PFSK-1 (cell line): Measurements from ENCODE around the gene ZNF212.

Source experiments
- FOXP2 ChIP-seq: optimal IDR thresholded peaks from 2 replicates; pipeline ENCODE3; 2011; ENCODE audit warnings: borderline replicate concordance, control low read depth, inconsistent platforms; ENCODE audit not compliant: insufficient read depth; ENCODE audit errors: extremely low read length, extremely low read depth
- POLR2AphosphoS5 ChIP-seq: IDR thresholded peaks from 2 replicates; pipeline ENCODE4 v1.6.1; 2012; ENCODE audit warnings: low read depth, mild to moderate bottlenecking, control low read depth, low read length, moderate library complexity
- SIN3A ChIP-seq: IDR thresholded peaks from 2 replicates; pipeline ENCODE4 v1.6.1; 2012; ENCODE audit warnings: mild to moderate bottlenecking, low read length, moderate library complexity, borderline replicate concordance; ENCODE audit not compliant: insufficient read depth
- TAF1 ChIP-seq: IDR thresholded peaks from 2 replicates; pipeline ENCODE4 v1.6.1; 2012; ENCODE audit warnings: low read length, control low read depth, borderline replicate concordance; ENCODE audit not compliant: insufficient read depth
- TF ChIP-seq, protein P1 (sequence below), 2 experiments: IDR thresholded peaks; 2 replicates each; pipeline versions ENCODE4 v1.6.1 to v1.8.0; 2011 to 2012; ENCODE audit warnings: low read depth in 2 of 2, low read length in 2 of 2, control low read depth in 1 of 2, inconsistent platforms in 1 of 2, mild to moderate bottlenecking in 1 of 2, moderate library complexity in 1 of 2; ENCODE audit not compliant: insufficient read depth in 1 of 2

Gene ZNF212

DNA sequence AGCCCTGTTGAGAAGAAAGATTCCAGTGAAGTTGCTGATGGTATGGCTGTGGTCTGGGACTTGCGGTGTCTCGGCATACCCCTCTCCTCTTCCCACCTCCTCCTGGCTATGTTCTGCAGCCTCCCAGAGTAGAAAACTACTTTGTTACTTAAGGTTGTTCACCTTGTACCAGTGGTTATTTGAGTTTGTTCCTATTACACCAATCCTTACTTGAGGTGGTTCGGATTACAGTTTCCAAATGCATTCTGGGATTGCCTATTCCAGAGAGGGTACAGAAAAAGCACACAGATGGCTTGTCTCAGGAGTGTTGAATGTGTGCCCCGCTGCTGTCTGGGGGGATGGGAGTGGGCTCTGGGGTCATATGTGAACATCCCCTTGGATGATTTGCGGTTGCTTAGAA, 15.7 kb downstream of the ZNF212 start:
- TF ChIP-seq TAF1: no peak
- no peak for TF ChIP-seq SIN3A

DNA sequence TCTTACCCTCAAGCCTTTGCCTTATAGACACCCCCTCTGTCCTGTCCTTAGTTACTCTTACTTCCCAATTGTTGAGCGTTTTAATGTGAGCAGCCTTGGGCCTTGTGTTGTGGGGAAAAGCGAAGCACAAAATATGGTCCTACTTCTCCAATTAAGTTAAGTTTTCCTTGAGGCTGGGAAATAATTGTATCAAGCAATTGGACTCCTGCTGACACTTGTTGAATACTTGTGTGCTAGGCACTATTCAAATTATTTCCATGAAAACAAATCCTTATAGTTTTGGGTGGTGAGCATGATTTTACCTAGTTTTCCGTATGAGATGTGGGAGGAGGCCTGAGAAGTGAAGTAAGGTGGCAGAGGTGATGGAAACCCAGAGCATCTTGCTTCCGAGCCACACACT, 17.1 kb downstream of the ZNF212 start:
- TF ChIP-seq, protein P1, sequence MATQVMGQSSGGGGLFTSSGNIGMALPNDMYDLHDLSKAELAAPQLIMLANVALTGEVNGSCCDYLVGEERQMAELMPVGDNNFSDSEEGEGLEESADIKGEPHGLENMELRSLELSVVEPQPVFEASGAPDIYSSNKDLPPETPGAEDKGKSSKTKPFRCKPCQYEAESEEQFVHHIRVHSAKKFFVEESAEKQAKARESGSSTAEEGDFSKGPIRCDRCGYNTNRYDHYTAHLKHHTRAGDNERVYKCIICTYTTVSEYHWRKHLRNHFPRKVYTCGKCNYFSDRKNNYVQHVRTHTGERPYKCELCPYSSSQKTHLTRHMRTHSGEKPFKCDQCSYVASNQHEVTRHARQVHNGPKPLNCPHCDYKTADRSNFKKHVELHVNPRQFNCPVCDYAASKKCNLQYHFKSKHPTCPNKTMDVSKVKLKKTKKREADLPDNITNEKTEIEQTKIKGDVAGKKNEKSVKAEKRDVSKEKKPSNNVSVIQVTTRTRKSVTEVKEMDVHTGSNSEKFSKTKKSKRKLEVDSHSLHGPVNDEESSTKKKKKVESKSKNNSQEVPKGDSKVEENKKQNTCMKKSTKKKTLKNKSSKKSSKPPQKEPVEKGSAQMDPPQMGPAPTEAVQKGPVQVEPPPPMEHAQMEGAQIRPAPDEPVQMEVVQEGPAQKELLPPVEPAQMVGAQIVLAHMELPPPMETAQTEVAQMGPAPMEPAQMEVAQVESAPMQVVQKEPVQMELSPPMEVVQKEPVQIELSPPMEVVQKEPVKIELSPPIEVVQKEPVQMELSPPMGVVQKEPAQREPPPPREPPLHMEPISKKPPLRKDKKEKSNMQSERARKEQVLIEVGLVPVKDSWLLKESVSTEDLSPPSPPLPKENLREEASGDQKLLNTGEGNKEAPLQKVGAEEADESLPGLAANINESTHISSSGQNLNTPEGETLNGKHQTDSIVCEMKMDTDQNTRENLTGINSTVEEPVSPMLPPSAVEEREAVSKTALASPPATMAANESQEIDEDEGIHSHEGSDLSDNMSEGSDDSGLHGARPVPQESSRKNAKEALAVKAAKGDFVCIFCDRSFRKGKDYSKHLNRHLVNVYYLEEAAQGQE (IDR thresholded peaks at IDR 0.05; ENCODE audit: insufficient read depth in 1 of 2, low read depth in 2 of 2, low read length in 2 of 2): no peak
- TF ChIP-seq SIN3A (no peak), POLR2AphosphoS5 (no peak), FOXP2 (no peak), TAF1 (no peak)

GRCh38 chr7:149257146-149257545, 17.7 kb downstream of the ZNF212 start:
- TF ChIP-seq FOXP2 (no peak), POLR2AphosphoS5 (no peak), SIN3A (no peak), TAF1 (no peak)
- TF ChIP-seq, protein P1 (IDR thresholded peaks at IDR 0.05; ENCODE audit: insufficient read depth in 1 of 2, low read depth in 2 of 2, low read length in 2 of 2): no peak

- TF ChIP-seq FOXP2 (no peak), TAF1 (no peak), POLR2AphosphoS5 (no peak), SIN3A (no peak)
- TF ChIP-seq, protein P1 (IDR thresholded peaks at IDR 0.05; ENCODE audit: insufficient read depth in 1 of 2, low read depth in 2 of 2, low read length in 2 of 2): no peak
These were observed 21.9 kb downstream of the ZNF212 start for GRCh38 chr7:149261316-149261828.

GRCh38 chr7:149261829-149262617, 22.6 kb downstream of the ZNF212 start, which contains the start of gene ZNF783:
Gene ZNF783, plus strand, starts transcription at chr7:149262196. Its CDS starts 138 bp downstream, at chr7:149262334.
- no peak for TF ChIP-seq POLR2AphosphoS5
- peak; percentile 91; the same call in 1 of the 2 replicates for TF ChIP-seq SIN3A

- TF ChIP-seq TAF1: no peak
- TF ChIP-seq FOXP2: no peak
- TF ChIP-seq SIN3A: no peak
- TF ChIP-seq POLR2AphosphoS5: no peak
- TF ChIP-seq, protein P1 (IDR thresholded peaks at IDR 0.05; ENCODE audit: insufficient read depth in 1 of 2, low read depth in 2 of 2, low read length in 2 of 2): no peak
These were observed 27.0 kb downstream of the ZNF212 start for GRCh38 chr7:149266451-149266850.
